ENCODE measurements around the gene NDUFAF3.
"Not testable (repeated sequence)": the region's sequence is repeated elsewhere in the genome, so short reads cannot be mapped to it uniquely, and the experiment has no call there.

Gene NDUFAF3

GRCh38 chr3:48999085-48999858 lies 22.6 kb upstream of the NDUFAF3 start:
- DNase-seq (ENCODE audit: low read depth), result no peak

- DNase-seq (ENCODE audit: low read depth), result no peak
Observed at GRCh38 chr3:49001155-49001554, 20.8 kb upstream of the NDUFAF3 start.

GRCh38 chr3:49004352-49005302 lies 17.3 kb upstream of the NDUFAF3 start:
- DNase-seq (ENCODE audit: low read depth), result no peak

- DNase-seq (ENCODE audit: low read depth), result no peak
Observed at GRCh38 chr3:49005303-49005680, 16.6 kb upstream of the NDUFAF3 start.

- no peak for DNase-seq (ENCODE audit: low read depth)
Observed at GRCh38 chr3:49005998-49006397, 15.9 kb upstream of the NDUFAF3 start.

GRCh38 chr3:49006408-49007067 lies 15.4 kb upstream of the NDUFAF3 start:
- no peak for DNase-seq (ENCODE audit: low read depth)

GRCh38 chr3:49007068-49007770 lies 14.7 kb upstream of the NDUFAF3 start, which contains the start of gene WDR6:
Gene WDR6, plus strand, starts transcription at chr3:49007391. Its CDS starts 41 bp downstream, at chr3:49007432.
- DNase-seq (ENCODE audit: low read depth), result peak; percentile 92

- peak; percentile 80 for DNase-seq (ENCODE audit: low read depth)
Observed at GRCh38 chr3:49007771-49008528, 14.0 kb upstream of the NDUFAF3 start.

GRCh38 chr3:49008627-49009026 lies 13.3 kb upstream of the NDUFAF3 start:
- not testable (repeated sequence) for DNase-seq (ENCODE audit: low read depth)

GRCh38 chr3:49009396-49009795 lies 12.5 kb upstream of the NDUFAF3 start:
- no peak for DNase-seq (ENCODE audit: low read depth)

GRCh38 chr3:49012441-49013017 lies 9.4 kb upstream of the NDUFAF3 start:
- DNase-seq (ENCODE audit: low read depth), result no peak

GRCh38 chr3:49013113-49013737 lies 8.7 kb upstream of the NDUFAF3 start:
- no peak for DNase-seq (ENCODE audit: low read depth)

GRCh38 chr3:49013738-49014660 lies 7.9 kb upstream of the NDUFAF3 start:
- peak; percentile 34 for DNase-seq (ENCODE audit: low read depth)

- DNase-seq (ENCODE audit: low read depth), result no peak
Observed at GRCh38 chr3:49015072-49015471, 6.8 kb upstream of the NDUFAF3 start.

- no peak for DNase-seq (ENCODE audit: low read depth)
Observed at GRCh38 chr3:49015765-49016164, 6.2 kb upstream of the NDUFAF3 start.

- no peak for DNase-seq (ENCODE audit: low read depth)
Observed at GRCh38 chr3:49016414-49017228, 5.3 kb upstream of the NDUFAF3 start.

- DNase-seq (ENCODE audit: low read depth), result no peak
Observed at GRCh38 chr3:49017229-49017970, 4.5 kb upstream of the NDUFAF3 start.

All from stimulated activated CD8-positive, alpha-beta memory T cell treated with anti-CD3 and anti-CD28 coated beads, Interleukin-12 subunit alpha, Interleukin-12 subunit beta, amount 100 ng/mL, for 4 hours (primary cell).